Pancreas (tissue), 10 donors: ENCODE results near the gene OR1J1. TPM values are rescaled to one million over a fixed set of nuclear protein-coding genes. Genes with fewer than 3 reads are reported as not detected.

Experiments used
- ATAC-seq, 4 donors: fragments of 200-7000 bp; cut with Tn5 transposase; one replicate each; pipeline versions ENCODE4 v1.8.0 to v1.9.1; 2020; ENCODE audit warnings: mild to moderate bottlenecking in 4 of 4, moderate library complexity in 4 of 4
- DNase-seq, 6 donors: peaks; one replicate each; pipeline ENCODE4 v3.0.0-alpha.2; 2020
- FAIRE-seq: peaks from 2 replicates; lab custom pipeline; 2012; peaks lifted over from hg19 to GRCh38; lab: Jason Lieb, UNC
- H3K27ac ChIP-seq, 4 donors: fragments of 200-600 bp; sonication (generic); 1 replicate in 3 of 4; 2 replicates in 1 of 4; pipeline versions ENCODE4 v1.5.0 to v1.8.0; 2020
- H3K27me3 ChIP-seq, 4 donors: fragments of 200-600 bp; one replicate each; pipeline ENCODE4 v1.8.0; 2021
- H3K36me3 ChIP-seq, 3 donors: fragments of 200-600 bp; sonication (generic) in 1 of 3; one replicate each; pipeline versions ENCODE4 v1.5.0 to v1.8.0; 2020 to 2021
- H3K4me1 ChIP-seq, 3 donors: fragments of 200-600 bp; one replicate each; pipeline ENCODE4 v1.8.0; 2021
- H3K4me3 ChIP-seq, 4 donors: fragments of 200-600 bp; sonication (generic) in 2 of 4; one replicate each; pipeline versions ENCODE4 v1.5.0 to v1.8.0; 2020 to 2021
- H3K9me3 ChIP-seq, 4 donors: fragments of 200-600 bp; one replicate each; pipeline ENCODE4 v1.8.0; 2021
- CTCF ChIP-seq, 4 donors: fragments of 200-600 bp; sonication (generic) in 3 of 4; IDR thresholded peaks; one replicate each; pipeline versions ENCODE4 v1.5.0 to v1.8.0; 2021; ENCODE audit warnings: antibody characterized with exemption in 4 of 4
- WGBS, 2 donors: extraction: QIAGEN DNeasy Blood & Tissue Kit; methylation state at CpG; one replicate each; pipeline ENCODE4 v1.1.7; 2013; 5-methylcytosine and 5-hydroxymethylcytosine counted together
- intact Hi-C, 3 donors: fragments of 100-400 bp; cut with DNase I; formaldehyde crosslinking; loops; one replicate each; pipeline versions ENCODE4 v1.11.1 to v1.14.2; 2022
- polyA plus RNA-seq, 2 donors: library from polyadenylated mRNA; stranded (reverse); fragments of 200-250 nt; gene quantifications; one replicate each; pipeline ENCODE4 v1.2.3, GENCODE V29; 2013
- total RNA-seq, 6 donors: library from RNA; stranded (reverse); fragmentation: NEBNext Ultra II Directional in 4 of 6; extraction: Animal tissue kit (Norgen Biotek cat#: 25700) in 4 of 6; gene quantifications; one replicate each; pipeline versions ENCODE4 v1.2.1 to v1.2.4, GENCODE V29; 2021 to 2023
- donor health status: healthy with polysubstance abuse.
- donor health status: DM: no; HTN: no; CAD: no; lungs with moderate emphysema.
- donor health status: DM: no; HTN: no; CAD: no.
- donor health status: control.
- donor health status: control.
- donor health status: Bipolar disorder and iron deficiency.
- donor health status: DM: yes; HTN: yes; CAD: no.
- donor health status: DM: no; HTN: no; CAD: no.
- donor health status: DM: no; HTN: no; CAD: no.
- donor health status: DM: yes; HTN: yes; CAD: no.

Gene OR1J1
- total and polyA plus RNA-seq, 8 donors: not detected

- no peak overlapping the region for H3K27ac ChIP-seq
- no peaks in the 10 kb centered on the region for H3K36me3 ChIP-seq
- no peaks in the 10 kb centered on the region for H3K9me3 ChIP-seq
- 9 to 11% methylated on average over 10 of the region's 10 CpGs for WGBS, 2 donors
- peak; percentile 60 to 80 (median 74) for TF ChIP-seq CTCF (IDR thresholded peaks at IDR 0.05)
- FAIRE-seq: peak; percentile 86
- H3K4me1 ChIP-seq: peaks cover 0 to 5% (median 0%) of the 10 kb centered on the region in 3 donors
- H3K27me3 ChIP-seq: no peaks in the 10 kb centered on the region
- intact Hi-C loops: loop anchor here in 2 of 3 donors (5.0 to 10.0 kb wide), 2 partner anchors 347 to 530 kb away; no protein-coding TSS in a partner anchor
- peak; percentile 94 to 99 (median 98) for ATAC-seq
- H3K4me3 ChIP-seq: peak overlapping the region in 3 of 4 donors; percentile 5 to 28 (median 13)
- peak in 5 of 6 donors; percentile 57 to 88 (median 82) for DNase-seq
Measured at GRCh38 chr9:122464633-122465567, 12.8 kb downstream of the OR1J1 start.

- FAIRE-seq: no peak
- Histone ChIP-seq H3K4me1 (peaks cover 0 to 5% (median 0%) of the 10 kb centered on the region in 3 donors), H3K27me3 (no peaks in the 10 kb centered on the region), H3K27ac (no peak overlapping the region), H3K36me3 (no peaks in the 10 kb centered on the region), H3K9me3 (no peaks in the 10 kb centered on the region), H3K4me3 (peak overlapping the region in 1 of 4 donors; percentile 28)
- peak in 1 of 4 donors; percentile 38 for ATAC-seq
- 65 to 74% methylated on average over 10 of the region's 10 CpGs for WGBS, 2 donors
- TF ChIP-seq CTCF (IDR thresholded peaks at IDR 0.05): no peak
- intact Hi-C loops: loop anchor here in 1 of 3 donors (10.0 kb wide), 1 partner anchor 531 kb away; no protein-coding TSS in a partner anchor
- no peak for DNase-seq
Measured at GRCh38 chr9:122463828-122464632, 13.7 kb downstream of the OR1J1 start.

DNA sequence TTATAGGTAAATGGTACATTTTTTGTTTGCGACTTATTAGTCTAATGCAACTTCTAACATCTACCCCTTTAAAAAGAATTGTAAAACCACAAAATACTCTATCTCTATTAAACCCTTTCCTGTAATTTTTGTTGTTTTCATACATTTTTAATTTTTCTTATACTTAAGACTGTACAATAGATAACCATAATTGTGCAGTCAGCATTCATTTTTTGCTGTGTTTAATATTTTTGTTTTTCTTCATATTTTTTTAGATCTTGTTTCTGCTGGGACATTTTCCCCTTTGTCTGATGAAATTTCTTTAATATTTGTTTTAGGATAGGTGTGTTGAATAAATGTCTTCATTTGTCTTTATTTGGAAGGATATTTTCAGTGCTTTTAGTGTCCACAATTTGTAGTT is 19.9 kb downstream of the OR1J1 start:
- no peak for TF ChIP-seq CTCF (IDR thresholded peaks at IDR 0.05)
- H3K4me3 ChIP-seq: no peak overlapping the region
- H3K9me3 ChIP-seq: no peaks in the 10 kb centered on the region
- intact Hi-C loops: loop anchor here in 1 of 3 donors (10.0 kb wide), 1 partner anchor 63 kb away; no protein-coding TSS in a partner anchor
- WGBS, 2 donors: 94 to 100% methylated on average over 1 of the region's 1 CpG
- no peak overlapping the region for H3K27ac ChIP-seq
- DNase-seq: no peak
- peaks cover 0 to 4% (median 0%) of the 10 kb centered on the region in 4 donors for H3K27me3 ChIP-seq
- ATAC-seq: no peak
- H3K4me1 ChIP-seq: no peaks in the 10 kb centered on the region
- no peak for FAIRE-seq
- H3K36me3 ChIP-seq: no peaks in the 10 kb centered on the region

- no peak for TF ChIP-seq CTCF (IDR thresholded peaks at IDR 0.05)
- Histone ChIP-seq H3K27ac (no peak overlapping the region), H3K9me3 (no peaks in the 10 kb centered on the region), H3K4me1 (no peaks in the 10 kb centered on the region), H3K27me3 (peaks cover 0 to 4% (median 0%) of the 10 kb centered on the region in 4 donors), H3K4me3 (no peak overlapping the region), H3K36me3 (no peaks in the 10 kb centered on the region)
- 76 to 84% methylated on average over 3 of the region's 3 CpGs for WGBS, 2 donors
- intact Hi-C loops: loop anchor here in 1 of 3 donors (10.0 kb wide), 1 partner anchor 61 kb away; no protein-coding TSS in a partner anchor
- DNase-seq (no peak), FAIRE-seq (no peak), ATAC-seq (no peak)
Measured at GRCh38 chr9:122456123-122456522, 21.6 kb downstream of the OR1J1 start.
